ENCODE results near the gene MAP3K5. TPM values are rescaled to one million over a fixed set of nuclear protein-coding genes. Genes with fewer than 3 reads are reported as not detected.

Gene MAP3K5
- total RNA-seq, 1 donor from 2014 or later = 0.02 TPM

GRCh38 chr6:136532030-136532429 is 260.2 kb downstream of the MAP3K5 start:
- H3K4me1 Mint-ChIP-seq = peaks cover 42% of the 10 kb centered on the region

DNA sequence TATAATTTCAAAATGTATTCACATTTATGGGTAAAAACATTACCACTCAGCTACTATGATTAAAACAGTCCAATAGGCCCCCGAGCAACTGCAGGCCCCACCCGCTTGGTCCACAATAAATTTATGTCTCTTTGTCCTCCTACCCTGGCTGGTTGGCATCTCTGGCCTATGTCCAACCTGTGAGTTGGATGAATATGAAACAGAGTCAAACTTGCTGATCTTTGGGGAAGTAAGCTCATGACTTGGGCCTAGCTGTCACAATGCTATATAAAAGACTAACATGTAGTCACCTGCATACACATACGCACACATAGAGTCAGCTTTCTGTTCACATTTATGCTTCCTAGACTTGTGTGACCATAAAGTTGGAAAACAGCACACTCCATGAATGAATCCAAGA is 262.6 kb downstream of the MAP3K5 start:
- Mint-ChIP-seq H3K36me3 (no peaks in the 10 kb centered on the region), H3K4me1 (peaks cover 54% of the 10 kb centered on the region), H3K4me3 (no peak overlapping the region), H3K9me3 (no peaks in the 10 kb centered on the region), H3K27ac (no peak overlapping the region), H3K27me3 (ENCODE audit: insufficient read depth, low read depth) (peaks cover 2% of the 10 kb centered on the region)
- DNase-seq (ENCODE audit: low spot score) = no peak
- Histone ChIP-seq H3K79me2 (ENCODE audit: low read depth) (no peaks in the 10 kb centered on the region), H3K36me3 (no peaks in the 10 kb centered on the region), H3K9me3 (ENCODE audit: low read depth) (no peaks in the 10 kb centered on the region), H2AFZ (replicated peaks) (no peak overlapping the region), H3K27me3 (no peaks in the 10 kb centered on the region), H3F3A (ENCODE audit: low read depth) (peaks cover 18% of the 10 kb centered on the region), H3K4me2 (no peak overlapping the region), H3K4me1 (peaks cover 48% of the 10 kb centered on the region), H3K27ac (no peak overlapping the region), H4K20me1 (ENCODE audit: low read depth) (no peaks in the 10 kb centered on the region), H3K9ac (no peak overlapping the region), H3K4me3 (no peak overlapping the region)
- TF ChIP-seq EZH2 (IDR thresholded peaks at IDR 0.05) = no peak
- TF ChIP-seq, protein P1, sequence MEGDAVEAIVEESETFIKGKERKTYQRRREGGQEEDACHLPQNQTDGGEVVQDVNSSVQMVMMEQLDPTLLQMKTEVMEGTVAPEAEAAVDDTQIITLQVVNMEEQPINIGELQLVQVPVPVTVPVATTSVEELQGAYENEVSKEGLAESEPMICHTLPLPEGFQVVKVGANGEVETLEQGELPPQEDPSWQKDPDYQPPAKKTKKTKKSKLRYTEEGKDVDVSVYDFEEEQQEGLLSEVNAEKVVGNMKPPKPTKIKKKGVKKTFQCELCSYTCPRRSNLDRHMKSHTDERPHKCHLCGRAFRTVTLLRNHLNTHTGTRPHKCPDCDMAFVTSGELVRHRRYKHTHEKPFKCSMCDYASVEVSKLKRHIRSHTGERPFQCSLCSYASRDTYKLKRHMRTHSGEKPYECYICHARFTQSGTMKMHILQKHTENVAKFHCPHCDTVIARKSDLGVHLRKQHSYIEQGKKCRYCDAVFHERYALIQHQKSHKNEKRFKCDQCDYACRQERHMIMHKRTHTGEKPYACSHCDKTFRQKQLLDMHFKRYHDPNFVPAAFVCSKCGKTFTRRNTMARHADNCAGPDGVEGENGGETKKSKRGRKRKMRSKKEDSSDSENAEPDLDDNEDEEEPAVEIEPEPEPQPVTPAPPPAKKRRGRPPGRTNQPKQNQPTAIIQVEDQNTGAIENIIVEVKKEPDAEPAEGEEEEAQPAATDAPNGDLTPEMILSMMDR (IDR thresholded peaks at IDR 0.05) = no peak
- no peak for TF ChIP-seq EZH2phosphoT487 (IDR thresholded peaks at IDR 0.05)

More at GRCh38 chr6:136532030-136532429, 260.2 kb downstream of the MAP3K5 start:
- Histone ChIP-seq H3K9ac (no peak overlapping the region), H3K27ac (no peak overlapping the region), H3K36me3 (no peaks in the 10 kb centered on the region), H4K20me1 (ENCODE audit: low read depth) (no peaks in the 10 kb centered on the region), H3K4me1 (peaks cover 28% of the 10 kb centered on the region), H3K79me2 (ENCODE audit: low read depth) (peaks cover 5% of the 10 kb centered on the region), H3K4me3 (no peak overlapping the region), H3F3A (ENCODE audit: low read depth) (peaks cover 8% of the 10 kb centered on the region), H3K27me3 (no peaks in the 10 kb centered on the region), H2AFZ (replicated peaks) (no peak overlapping the region), H3K9me3 (ENCODE audit: low read depth) (no peaks in the 10 kb centered on the region), H3K4me2 (no peak overlapping the region)
- Mint-ChIP-seq H3K36me3 (no peaks in the 10 kb centered on the region), H3K4me3 (no peak overlapping the region), H3K9me3 (peaks cover 2% of the 10 kb centered on the region), H3K27me3 (ENCODE audit: insufficient read depth, low read depth) (peaks cover 4% of the 10 kb centered on the region), H3K27ac (no peak overlapping the region)
- TF ChIP-seq EZH2 (IDR thresholded peaks at IDR 0.05) (no peak), EZH2phosphoT487 (IDR thresholded peaks at IDR 0.05) (no peak)
- TF ChIP-seq, protein P1 (IDR thresholded peaks at IDR 0.05) = no peak
- no peak for DNase-seq (ENCODE audit: low spot score)

GRCh38 chr6:136528477-136528876 is 263.8 kb downstream of the MAP3K5 start:
- peaks cover 2% of the 10 kb centered on the region for H3K27me3 Mint-ChIP-seq (ENCODE audit: insufficient read depth, low read depth)
- H3K4me3 ChIP-seq = no peak overlapping the region
- no peaks in the 10 kb centered on the region for H4K20me1 ChIP-seq (ENCODE audit: low read depth)
- H2AFZ ChIP-seq (replicated peaks) = no peak overlapping the region
- H3K4me2 ChIP-seq = no peak overlapping the region
- H3K36me3 Mint-ChIP-seq = no peaks in the 10 kb centered on the region
- no peak for DNase-seq (ENCODE audit: low spot score)
- H3K27ac ChIP-seq = no peak overlapping the region
- no peak overlapping the region for H3K9ac ChIP-seq
- TF ChIP-seq, protein P1 (IDR thresholded peaks at IDR 0.05) = no peak
- TF ChIP-seq EZH2phosphoT487 (IDR thresholded peaks at IDR 0.05) (no peak), EZH2 (IDR thresholded peaks at IDR 0.05) (no peak)
- H3K4me1 ChIP-seq = peaks cover 43% of the 10 kb centered on the region
- H3K36me3 ChIP-seq = no peaks in the 10 kb centered on the region
- peaks cover 4% of the 10 kb centered on the region for H3K79me2 ChIP-seq (ENCODE audit: low read depth)
- H3K4me3 Mint-ChIP-seq = no peak overlapping the region
- H3K27me3 ChIP-seq = no peaks in the 10 kb centered on the region
- H3K9me3 Mint-ChIP-seq = no peaks in the 10 kb centered on the region
- no peak overlapping the region for H3K27ac Mint-ChIP-seq
- H3K4me1 Mint-ChIP-seq = peaks cover 49% of the 10 kb centered on the region
- H3F3A ChIP-seq (ENCODE audit: low read depth) = peaks cover 18% of the 10 kb centered on the region
- no peaks in the 10 kb centered on the region for H3K9me3 ChIP-seq (ENCODE audit: low read depth)
